ENCODE results near the gene CCDC33.

CCDC33 gene

DNA sequence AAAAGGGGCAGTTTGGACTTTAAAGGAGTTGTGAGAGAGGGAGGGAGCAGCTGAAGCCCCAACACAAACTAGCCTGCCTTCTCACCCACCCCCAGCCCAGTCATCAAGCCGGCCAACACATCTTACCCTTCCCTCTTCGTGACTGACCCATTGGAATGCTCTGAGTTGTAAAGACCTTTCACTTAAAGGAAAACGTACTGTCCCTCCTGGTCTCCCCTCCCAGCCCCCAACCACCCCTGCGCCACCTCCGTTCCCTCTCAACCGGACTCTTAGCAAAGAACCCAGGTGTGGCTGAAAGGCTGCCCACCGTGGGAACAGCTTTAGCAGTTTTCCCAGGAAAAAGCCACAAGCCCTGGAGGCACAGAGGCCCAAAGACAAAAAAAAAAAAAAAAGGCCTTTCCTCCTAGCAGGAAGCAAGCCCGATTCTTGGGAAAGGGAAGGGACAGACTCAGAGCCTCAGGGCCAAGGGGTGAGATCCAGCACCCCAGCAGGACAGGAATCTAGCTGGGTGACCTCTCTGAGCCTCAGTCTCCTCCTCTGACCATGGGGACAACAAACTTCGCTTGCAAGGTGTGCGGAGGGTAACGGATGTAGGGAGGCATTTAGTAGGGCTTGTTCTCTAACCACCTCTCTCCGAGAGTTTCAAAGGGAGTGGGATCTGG, 128.9 kb downstream of the CCDC33 start:
- H3K27ac ChIP-seq (ENCODE audit: low read length) = no peak overlapping the region
- peaks cover 10% of the 10 kb centered on the region; the same call in 1 of the 2 replicates for H3K4me1 ChIP-seq (ENCODE audit: insufficient read depth, low read length)
- H3K9me3 ChIP-seq (ENCODE audit: insufficient read depth, low read depth, low read length) = no peaks in the 10 kb centered on the region
- H3K27me3 ChIP-seq (ENCODE audit: insufficient read depth, low read length) = peaks cover 30% of the 10 kb centered on the region
- peak overlapping the region; percentile 72 for H3K4me3 ChIP-seq (ENCODE audit: low read length)
- H3K36me3 ChIP-seq (ENCODE audit: insufficient read depth, low read depth, low read length) = no peaks in the 10 kb centered on the region
- peak overlapping the region; percentile 73; the same call in 1 of the 2 replicates for H3K9ac ChIP-seq (ENCODE audit: low read depth, low read length)

DNA sequence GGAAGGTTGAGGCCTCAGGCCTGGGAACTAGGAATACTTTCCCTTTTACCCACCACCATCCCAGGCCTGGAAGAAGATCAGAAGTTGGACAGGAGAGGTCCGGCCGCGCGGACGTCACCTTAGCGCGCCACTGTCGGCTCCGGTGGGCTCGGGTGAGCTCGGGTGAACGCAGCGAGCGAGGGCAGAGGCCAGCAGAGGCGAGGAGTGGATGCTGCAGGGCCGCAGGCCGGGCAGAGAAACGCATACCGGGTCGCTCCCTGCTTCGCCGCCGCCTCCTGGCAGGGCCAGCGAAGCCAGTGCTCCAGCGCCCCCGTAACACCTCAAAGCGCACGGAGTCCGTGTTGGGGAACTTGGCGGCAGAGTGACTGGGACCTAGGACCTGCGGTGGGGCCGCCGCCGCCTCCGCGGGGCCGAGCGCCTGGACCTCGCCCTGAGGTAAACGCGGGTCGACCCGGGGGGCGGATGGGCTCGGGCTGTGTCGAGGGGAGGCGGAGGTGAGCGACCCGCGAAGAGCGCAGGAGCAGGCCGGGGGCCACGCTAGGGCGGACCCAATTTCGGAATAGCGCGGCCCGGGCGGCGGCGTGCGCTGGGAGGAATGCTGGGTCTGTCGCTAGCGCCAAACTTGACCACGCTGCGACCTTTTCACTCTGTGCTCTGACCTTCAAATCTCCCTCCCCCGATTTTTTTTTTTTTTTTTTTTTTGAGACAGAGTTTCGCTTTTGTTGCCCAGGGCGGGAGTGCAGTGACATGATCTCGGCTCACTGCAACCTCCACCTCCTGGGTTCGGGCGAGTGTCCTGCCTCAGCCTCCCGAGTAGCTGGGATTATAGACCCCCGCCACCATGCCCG, 129.7 kb downstream of the CCDC33 start:
- Histone ChIP-seq H3K36me3 (ENCODE audit: insufficient read depth, low read depth, low read length) (no peaks in the 10 kb centered on the region), H3K4me3 (ENCODE audit: low read length) (peak overlapping the region; percentile 72), H3K27ac (ENCODE audit: low read length) (no peak overlapping the region), H3K9me3 (ENCODE audit: insufficient read depth, low read depth, low read length) (no peaks in the 10 kb centered on the region), H3K27me3 (ENCODE audit: insufficient read depth, low read length) (peaks cover 30% of the 10 kb centered on the region), H3K9ac (ENCODE audit: low read depth, low read length) (peak overlapping the region; percentile 73; the same call in 1 of the 2 replicates), H3K4me1 (ENCODE audit: insufficient read depth, low read length) (peaks cover 10% of the 10 kb centered on the region; the same call in 1 of the 2 replicates)

DNA sequence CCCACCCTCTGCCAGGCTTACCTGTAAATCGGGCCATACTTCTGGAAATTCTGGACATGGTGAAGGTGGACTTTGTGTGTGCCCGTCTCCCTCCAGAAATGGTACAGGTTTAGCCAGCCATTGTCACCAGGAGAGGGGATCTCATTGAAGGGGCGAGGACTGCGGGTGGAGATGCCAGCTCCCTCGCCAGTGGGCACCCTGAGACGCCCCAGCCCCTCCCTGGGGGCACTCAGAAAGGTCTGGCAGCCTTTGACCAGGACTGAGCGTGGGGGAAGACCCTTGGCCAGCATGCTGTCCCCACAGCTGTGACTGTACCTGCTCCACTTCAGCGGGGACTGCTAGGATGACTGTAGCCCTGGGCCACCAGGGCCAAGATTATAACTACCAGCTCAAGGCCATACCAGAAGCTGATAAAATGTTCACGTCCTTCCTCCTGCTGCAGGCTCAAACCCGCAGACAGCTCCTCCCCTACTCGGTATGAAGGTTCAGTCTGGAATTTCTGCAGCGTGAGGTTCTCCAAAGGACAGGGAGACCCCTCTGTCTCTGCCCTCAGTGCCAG, 131.2 kb downstream of the CCDC33 start, which contains the start of gene CYP11A1:
Gene CYP11A1, minus strand, starts transcription at position 351 of the 559 bp plus-strand sequence. Its CDS starts 61 bp downstream, at position 290.
- H3K36me3 ChIP-seq (ENCODE audit: insufficient read depth, low read depth, low read length) = no peaks in the 10 kb centered on the region
- peaks cover 30% of the 10 kb centered on the region for H3K27me3 ChIP-seq (ENCODE audit: insufficient read depth, low read length)
- H3K27ac ChIP-seq (ENCODE audit: low read length) = no peak within 1 kb of the TSS
- no peak within 1 kb of the TSS for H3K4me3 ChIP-seq (ENCODE audit: low read length)
- H3K9me3 ChIP-seq (ENCODE audit: insufficient read depth, low read depth, low read length) = no peaks in the 10 kb centered on the region
- H3K4me1 ChIP-seq (ENCODE audit: insufficient read depth, low read length) = peaks cover 10% of the 10 kb centered on the region; the same call in 1 of the 2 replicates
- no peak within 1 kb of the TSS for H3K9ac ChIP-seq (ENCODE audit: low read depth, low read length)

DNA sequence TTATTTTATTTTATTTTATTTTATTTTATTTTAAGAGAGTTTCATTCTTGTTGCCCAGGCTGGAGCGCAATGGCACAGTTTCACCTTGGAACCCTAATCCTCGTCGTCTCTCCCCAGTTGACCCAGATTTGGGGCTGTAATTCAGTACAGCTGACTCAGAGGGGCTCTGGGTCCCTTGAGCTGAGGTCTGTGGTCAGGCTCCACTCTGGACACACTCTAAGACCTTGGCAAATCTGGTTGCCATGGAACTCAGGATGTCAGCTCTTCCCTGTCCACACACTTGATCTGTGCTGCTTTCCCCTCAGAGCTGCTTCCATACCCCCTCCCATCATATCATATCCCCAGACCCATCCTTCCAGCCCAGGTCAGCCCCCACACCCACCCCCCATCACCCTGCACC, 132.0 kb downstream of the CCDC33 start:
- Histone ChIP-seq H3K27me3 (ENCODE audit: insufficient read depth, low read length) (peaks cover 32% of the 10 kb centered on the region), H3K27ac (ENCODE audit: low read length) (no peak overlapping the region), H3K9me3 (ENCODE audit: insufficient read depth, low read depth, low read length) (no peaks in the 10 kb centered on the region), H3K4me3 (ENCODE audit: low read length) (no peak overlapping the region), H3K36me3 (ENCODE audit: insufficient read depth, low read depth, low read length) (no peaks in the 10 kb centered on the region), H3K9ac (ENCODE audit: low read depth, low read length) (no peak overlapping the region), H3K4me1 (ENCODE audit: insufficient read depth, low read length) (peaks cover 10% of the 10 kb centered on the region; the same call in 1 of the 2 replicates)

DNA sequence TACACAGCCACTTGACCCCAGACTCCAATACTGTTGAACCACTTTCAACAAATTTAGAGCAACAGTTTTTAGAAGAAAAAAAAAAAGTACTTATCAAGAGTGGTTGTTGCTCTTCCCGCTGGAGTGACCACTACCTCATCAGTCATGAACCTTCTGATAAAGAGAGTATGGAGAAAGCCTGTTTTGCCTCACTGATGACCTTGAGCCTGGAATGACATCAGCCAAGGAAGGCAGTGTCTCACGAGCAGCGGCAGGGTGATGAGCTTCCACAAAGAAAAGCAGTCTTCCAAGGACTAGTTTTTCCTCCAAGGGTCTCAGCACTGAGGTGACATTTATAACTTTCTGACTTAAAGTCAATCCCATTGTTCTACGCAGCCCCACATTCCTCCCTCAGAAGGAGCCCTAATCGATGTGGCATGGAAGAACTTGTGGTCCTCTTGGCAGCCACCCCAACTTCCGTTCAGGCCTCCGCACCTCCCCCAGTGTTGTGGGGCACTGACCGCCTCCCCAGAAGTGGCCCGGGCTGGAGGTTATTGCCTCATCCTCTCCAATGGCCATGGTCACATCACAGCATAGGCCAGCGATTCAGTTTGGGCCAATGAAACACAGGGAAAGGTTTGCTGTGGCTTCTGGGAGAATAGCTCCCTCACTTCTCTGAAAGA, 133.1 kb downstream of the CCDC33 start:
- H3K9ac ChIP-seq (ENCODE audit: low read depth, low read length) = no peak overlapping the region
- no peaks in the 10 kb centered on the region for H3K36me3 ChIP-seq (ENCODE audit: insufficient read depth, low read depth, low read length)
- no peaks in the 10 kb centered on the region for H3K9me3 ChIP-seq (ENCODE audit: insufficient read depth, low read depth, low read length)
- peaks cover 9% of the 10 kb centered on the region; the same call in 1 of the 2 replicates for H3K4me1 ChIP-seq (ENCODE audit: insufficient read depth, low read length)
- no peak overlapping the region for H3K4me3 ChIP-seq (ENCODE audit: low read length)
- no peak overlapping the region for H3K27ac ChIP-seq (ENCODE audit: low read length)
- peaks cover 38% of the 10 kb centered on the region for H3K27me3 ChIP-seq (ENCODE audit: insufficient read depth, low read length)

DNA sequence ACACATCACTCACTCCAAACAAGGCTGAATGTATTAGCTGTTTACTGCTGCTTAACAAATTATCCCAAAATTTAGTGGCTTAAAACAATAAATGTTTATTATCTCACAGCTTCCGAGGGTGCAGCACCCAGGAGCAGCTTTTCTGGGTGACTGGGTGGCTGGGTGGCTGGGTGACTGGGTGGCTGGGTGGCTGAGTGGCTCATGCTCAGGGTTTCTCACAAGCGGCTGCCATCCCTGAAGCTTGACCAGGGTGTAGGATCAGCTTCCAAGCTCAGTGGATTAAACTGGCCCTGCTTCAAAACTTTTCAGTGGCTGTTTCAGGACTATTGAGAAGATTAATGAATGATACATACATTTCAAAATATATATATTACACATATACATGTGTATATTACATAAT, 133.6 kb downstream of the CCDC33 start:
- Histone ChIP-seq H3K9me3 (ENCODE audit: insufficient read depth, low read depth, low read length) (no peaks in the 10 kb centered on the region), H3K27ac (ENCODE audit: low read length) (no peak overlapping the region), H3K9ac (ENCODE audit: low read depth, low read length) (no peak overlapping the region), H3K27me3 (ENCODE audit: insufficient read depth, low read length) (peaks cover 38% of the 10 kb centered on the region), H3K4me1 (ENCODE audit: insufficient read depth, low read length) (peaks cover 5% of the 10 kb centered on the region; the same call in 1 of the 2 replicates), H3K36me3 (ENCODE audit: insufficient read depth, low read depth, low read length) (no peaks in the 10 kb centered on the region), H3K4me3 (ENCODE audit: low read length) (no peak overlapping the region)

DNA sequence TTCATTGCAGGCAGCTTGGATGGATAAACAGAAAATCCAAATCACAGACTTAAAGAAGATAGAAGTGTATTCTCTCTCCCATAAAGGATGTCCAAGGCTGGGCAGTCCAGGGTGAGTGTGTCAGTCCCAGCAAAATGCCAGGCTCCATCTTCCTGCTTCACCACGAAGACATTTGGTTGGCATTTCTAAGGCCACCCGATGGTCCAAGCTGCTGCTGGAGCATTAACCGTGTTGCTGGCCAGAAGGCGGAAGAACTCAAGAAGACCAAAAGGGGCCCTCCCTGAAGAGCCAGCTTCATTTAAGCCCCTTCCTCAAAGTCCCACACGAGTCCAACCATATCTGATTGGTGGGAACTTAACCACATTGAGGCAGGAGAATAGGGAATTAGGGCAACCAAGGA, 134.3 kb downstream of the CCDC33 start:
- Histone ChIP-seq H3K9me3 (ENCODE audit: insufficient read depth, low read depth, low read length) (no peaks in the 10 kb centered on the region), H3K36me3 (ENCODE audit: insufficient read depth, low read depth, low read length) (no peaks in the 10 kb centered on the region), H3K4me1 (ENCODE audit: insufficient read depth, low read length) (peaks cover 5% of the 10 kb centered on the region; the same call in 1 of the 2 replicates), H3K4me3 (ENCODE audit: low read length) (no peak overlapping the region), H3K9ac (ENCODE audit: low read depth, low read length) (no peak overlapping the region), H3K27ac (ENCODE audit: low read length) (no peak overlapping the region), H3K27me3 (ENCODE audit: insufficient read depth, low read length) (peaks cover 35% of the 10 kb centered on the region)

DNA sequence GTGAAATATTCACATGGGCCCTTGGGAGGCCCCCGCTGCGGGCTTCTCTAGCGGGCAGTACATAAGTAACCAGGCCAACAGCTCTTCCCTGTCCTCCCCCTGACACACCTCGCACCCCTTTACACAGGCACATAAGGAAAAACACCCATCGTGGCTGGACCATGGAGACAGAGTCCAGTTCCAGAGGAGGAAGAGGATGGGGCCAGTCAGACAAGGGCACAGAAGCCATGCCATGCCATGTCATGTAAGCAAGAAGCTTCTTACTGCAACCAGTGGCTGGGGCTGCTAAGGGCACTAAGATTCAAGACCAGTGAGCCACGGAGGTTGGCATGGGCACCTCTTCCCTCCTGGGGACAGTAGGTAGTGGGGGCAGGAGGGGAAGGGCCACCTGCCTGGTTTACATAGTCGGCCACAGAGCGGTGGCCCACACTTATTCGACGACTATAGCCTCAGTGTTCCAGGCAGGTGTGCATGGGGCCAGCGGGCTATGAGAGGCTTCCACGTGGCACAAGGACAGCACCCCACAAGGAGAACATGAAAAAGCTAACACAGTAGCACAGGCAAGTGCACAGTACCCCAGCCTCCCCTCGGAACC, 137.0 kb downstream of the CCDC33 start:
- no peaks in the 10 kb centered on the region for H3K9me3 ChIP-seq (ENCODE audit: insufficient read depth, low read depth, low read length)
- H3K36me3 ChIP-seq (ENCODE audit: insufficient read depth, low read depth, low read length) = no peaks in the 10 kb centered on the region
- H3K27ac ChIP-seq (ENCODE audit: low read length) = no peak overlapping the region
- peaks cover 5% of the 10 kb centered on the region; the same call in 1 of the 2 replicates for H3K4me1 ChIP-seq (ENCODE audit: insufficient read depth, low read length)
- peak overlapping the region; percentile 50; the same call in 1 of the 2 replicates for H3K9ac ChIP-seq (ENCODE audit: low read depth, low read length)
- H3K27me3 ChIP-seq (ENCODE audit: insufficient read depth, low read length) = peaks cover 13% of the 10 kb centered on the region
- H3K4me3 ChIP-seq (ENCODE audit: low read length) = peak overlapping the region; percentile 77; the same call in 1 of the 2 replicates

DNA sequence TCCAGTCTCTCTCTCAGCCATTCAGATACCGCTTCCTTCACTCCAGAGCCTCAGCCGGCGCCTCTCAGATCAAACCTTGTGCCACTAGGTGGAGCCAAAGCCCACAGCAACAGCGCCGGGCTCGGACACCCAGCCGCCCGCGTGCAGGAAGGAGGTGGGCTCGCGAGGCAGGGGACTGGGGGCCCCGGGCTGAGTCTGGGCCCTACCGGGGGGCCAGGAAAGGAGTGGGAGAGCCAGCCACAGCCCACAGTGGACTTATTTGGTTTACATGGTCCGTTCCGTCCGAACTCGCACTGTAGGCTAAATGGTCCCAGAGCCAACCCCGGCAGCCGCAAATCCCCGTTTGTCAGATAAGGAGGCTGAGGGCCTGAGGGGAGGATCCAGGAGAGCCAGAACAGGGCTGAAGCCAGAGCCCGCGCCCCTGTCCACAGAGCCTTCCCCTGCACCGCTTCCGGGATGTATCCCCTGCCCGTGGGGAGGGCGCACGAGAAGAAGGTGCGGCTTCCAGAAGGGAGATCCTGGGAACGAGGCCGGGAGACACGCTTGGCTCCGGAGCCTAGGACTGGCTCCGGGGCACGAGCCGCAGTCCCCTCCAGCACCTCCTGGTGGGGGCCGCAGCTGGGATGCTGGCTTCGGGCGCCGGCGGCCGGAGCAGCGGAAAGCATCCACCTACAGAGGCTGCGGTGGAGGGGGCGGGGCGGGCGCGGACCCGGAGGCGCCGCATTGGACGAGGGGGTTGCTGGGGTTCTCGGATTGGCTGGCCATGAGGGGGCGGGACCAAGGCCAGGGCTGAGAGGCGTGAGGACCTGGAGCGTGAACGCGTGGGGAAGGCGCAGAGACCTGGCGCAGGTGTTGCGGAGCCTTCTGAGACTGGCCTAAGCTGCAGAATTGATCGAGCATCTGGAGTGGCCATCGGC, 137.9 kb downstream of the CCDC33 start:
- peaks cover 5% of the 10 kb centered on the region; the same call in 1 of the 2 replicates for H3K4me1 ChIP-seq (ENCODE audit: insufficient read depth, low read length)
- no peaks in the 10 kb centered on the region for H3K36me3 ChIP-seq (ENCODE audit: insufficient read depth, low read depth, low read length)
- no peak overlapping the region for H3K27ac ChIP-seq (ENCODE audit: low read length)
- H3K4me3 ChIP-seq (ENCODE audit: low read length) = peak overlapping the region; percentile 77
- peak overlapping the region; percentile 50; the same call in 1 of the 2 replicates for H3K9ac ChIP-seq (ENCODE audit: low read depth, low read length)
- H3K27me3 ChIP-seq (ENCODE audit: insufficient read depth, low read length) = peaks cover 13% of the 10 kb centered on the region
- no peaks in the 10 kb centered on the region for H3K9me3 ChIP-seq (ENCODE audit: insufficient read depth, low read depth, low read length)

DNA sequence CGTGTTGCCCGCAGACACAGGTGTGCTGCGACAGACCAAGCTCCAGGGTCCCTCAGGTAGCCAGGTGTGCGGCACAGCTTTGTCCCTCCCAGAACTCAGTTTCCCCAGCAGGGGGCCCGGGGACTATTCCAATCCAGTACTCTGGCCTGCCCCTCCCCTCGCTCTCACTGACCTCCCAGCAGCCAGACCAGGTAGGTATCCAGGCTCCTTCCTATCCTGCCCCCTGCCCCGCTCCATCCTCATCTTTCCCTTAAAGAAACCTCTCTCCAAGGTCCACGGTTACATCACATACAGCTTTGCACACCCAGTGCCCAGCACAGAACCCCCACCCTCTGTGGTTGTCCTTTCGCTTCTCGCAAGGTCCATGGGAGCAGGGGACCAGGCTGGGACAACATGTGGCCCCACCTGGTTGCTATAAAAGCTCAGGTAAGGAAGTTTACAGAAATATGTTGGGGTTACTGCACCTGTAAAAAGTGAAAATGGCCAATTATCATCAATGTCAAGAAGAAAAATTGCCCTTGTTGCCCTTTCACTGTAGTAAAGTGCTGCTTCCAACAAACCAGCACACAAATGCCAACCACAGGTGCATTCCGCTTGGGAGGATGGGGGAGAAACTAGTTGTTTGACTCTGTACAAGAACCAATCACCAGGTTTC, 138.6 kb downstream of the CCDC33 start:
- H3K36me3 ChIP-seq (ENCODE audit: insufficient read depth, low read depth, low read length) = no peaks in the 10 kb centered on the region
- no peak overlapping the region for H3K9ac ChIP-seq (ENCODE audit: low read depth, low read length)
- H3K4me1 ChIP-seq (ENCODE audit: insufficient read depth, low read length) = peaks cover 5% of the 10 kb centered on the region; the same call in 1 of the 2 replicates
- H3K27ac ChIP-seq (ENCODE audit: low read length) = no peak overlapping the region
- peaks cover 13% of the 10 kb centered on the region for H3K27me3 ChIP-seq (ENCODE audit: insufficient read depth, low read length)
- no peaks in the 10 kb centered on the region for H3K9me3 ChIP-seq (ENCODE audit: insufficient read depth, low read depth, low read length)
- peak overlapping the region; percentile 77 for H3K4me3 ChIP-seq (ENCODE audit: low read length)

Data from iPS-20b (cell line).